ENCODE data around the gene FLNB.

Gene FLNB

GRCh38 chr3:58008141-58009025 lies at the start of gene FLNB:
Gene FLNB, plus strand, starts transcription at chr3:58008422. Its CDS starts 143 bp downstream, at chr3:58008565.
- TF ChIP-seq CTCF (IDR thresholded peaks at IDR 0.05; ENCODE audit: poor library complexity, severe bottlenecking): peak; percentile 95
- Histone ChIP-seq H3K27ac (ENCODE audit: poor library complexity, severe bottlenecking) (peak within 1 kb of the TSS; percentile 96), H3K36me3 (ENCODE audit: low read depth) (peaks cover 50% of the 10 kb centered on the region), H3K4me3 (ENCODE audit: severe bottlenecking) (peak within 1 kb of the TSS; percentile 77), H3K4me1 (ENCODE audit: insufficient read depth, poor library complexity, severe bottlenecking) (peaks cover 33% of the 10 kb centered on the region), H3K27me3 (ENCODE audit: insufficient read depth, poor library complexity, severe bottlenecking) (no peaks in the 10 kb centered on the region), H3K9me3 (ENCODE audit: severe bottlenecking) (no peaks in the 10 kb centered on the region)
- DNase-seq (ENCODE audit: low spot score) (no peak), ATAC-seq (ENCODE audit: low read depth) (peak; percentile 10)

- H3K4me1 ChIP-seq (ENCODE audit: insufficient read depth, poor library complexity, severe bottlenecking): peaks cover 33% of the 10 kb centered on the region
- H3K4me3 ChIP-seq (ENCODE audit: severe bottlenecking): no peak overlapping the region
- no peak for TF ChIP-seq CTCF (IDR thresholded peaks at IDR 0.05; ENCODE audit: poor library complexity, severe bottlenecking)
- H3K36me3 ChIP-seq (ENCODE audit: low read depth): no peaks in the 10 kb centered on the region
- ATAC-seq (ENCODE audit: low read depth) (no peak), DNase-seq (ENCODE audit: low spot score) (no peak)
- H3K27me3 ChIP-seq (ENCODE audit: insufficient read depth, poor library complexity, severe bottlenecking): no peaks in the 10 kb centered on the region
- no peaks in the 10 kb centered on the region for H3K9me3 ChIP-seq (ENCODE audit: severe bottlenecking)
- peak overlapping the region; percentile 89 for H3K27ac ChIP-seq (ENCODE audit: poor library complexity, severe bottlenecking)
These were observed 49.4 kb upstream of the FLNB start for GRCh38 chr3:57958642-57959422.

- Histone ChIP-seq H3K27ac (ENCODE audit: poor library complexity, severe bottlenecking) (peak overlapping the region; percentile 89), H3K4me3 (ENCODE audit: severe bottlenecking) (no peak overlapping the region), H3K36me3 (ENCODE audit: low read depth) (no peaks in the 10 kb centered on the region), H3K4me1 (ENCODE audit: insufficient read depth, poor library complexity, severe bottlenecking) (peaks cover 33% of the 10 kb centered on the region), H3K9me3 (ENCODE audit: severe bottlenecking) (no peaks in the 10 kb centered on the region), H3K27me3 (ENCODE audit: insufficient read depth, poor library complexity, severe bottlenecking) (no peaks in the 10 kb centered on the region)
- no peak for TF ChIP-seq CTCF (IDR thresholded peaks at IDR 0.05; ENCODE audit: poor library complexity, severe bottlenecking)
- DNase-seq (ENCODE audit: low spot score) (peak; percentile 92), ATAC-seq (ENCODE audit: low read depth) (peak; percentile 81)
These were observed 48.6 kb upstream of the FLNB start for GRCh38 chr3:57959423-57960173.

- peak overlapping the region; percentile 89 for H3K27ac ChIP-seq (ENCODE audit: poor library complexity, severe bottlenecking)
- H3K27me3 ChIP-seq (ENCODE audit: insufficient read depth, poor library complexity, severe bottlenecking): no peaks in the 10 kb centered on the region
- H3K4me3 ChIP-seq (ENCODE audit: severe bottlenecking): no peak overlapping the region
- peaks cover 33% of the 10 kb centered on the region for H3K4me1 ChIP-seq (ENCODE audit: insufficient read depth, poor library complexity, severe bottlenecking)
- H3K36me3 ChIP-seq (ENCODE audit: low read depth): no peaks in the 10 kb centered on the region
- DNase-seq (ENCODE audit: low spot score): no peak
- TF ChIP-seq CTCF (IDR thresholded peaks at IDR 0.05; ENCODE audit: poor library complexity, severe bottlenecking): no peak
- ATAC-seq (ENCODE audit: low read depth): no peak
- H3K9me3 ChIP-seq (ENCODE audit: severe bottlenecking): no peaks in the 10 kb centered on the region
These were observed 48.1 kb upstream of the FLNB start for GRCh38 chr3:57960174-57960505.
